ENCODE results near the gene PRDM15.

The PRDM15 gene

GRCh38 chr21:41876396-41876795 is 2.7 kb downstream of the PRDM15 start:
- peaks cover 26% of the 10 kb centered on the region for H3K4me1 ChIP-seq (ENCODE audit: low read length)
- H3K9ac ChIP-seq (ENCODE audit: low read length) = no peak overlapping the region
- no peak overlapping the region for H3K27ac ChIP-seq (ENCODE audit: low read length)
- no peak overlapping the region for H3K4me2 ChIP-seq (ENCODE audit: low read length)
- TF ChIP-seq CTCF (IDR thresholded peaks at IDR 0.05; ENCODE audit: low read depth, low read length) (no peak), EZH2phosphoT487 (IDR thresholded peaks at IDR 0.05; ENCODE audit: low read depth) (no peak)
- H3K4me3 ChIP-seq (ENCODE audit: low read length) = no peak overlapping the region
- H3K79me2 ChIP-seq (ENCODE audit: low read length) = peaks cover 41% of the 10 kb centered on the region
- no peak overlapping the region for H2AFZ ChIP-seq (ENCODE audit: low read depth, low read length)
- H4K20me1 ChIP-seq (ENCODE audit: insufficient read depth, low read length) = 0 out of 2 replicates have a peak, but pooled peaks cover 2% of the 10 kb centered on the region
- H3K36me3 ChIP-seq (replicated peaks; ENCODE audit: low read depth, low read length) = no peaks in the 10 kb centered on the region
- H3K9me3 ChIP-seq (ENCODE audit: insufficient read depth, low read length) = no peaks in the 10 kb centered on the region
- H3K27me3 ChIP-seq (ENCODE audit: low read depth, low read length) = no peaks in the 10 kb centered on the region

- H3K27me3 ChIP-seq (ENCODE audit: low read depth, low read length) = no peaks in the 10 kb centered on the region
- H3K36me3 ChIP-seq (replicated peaks; ENCODE audit: low read depth, low read length) = no peaks in the 10 kb centered on the region
- no peak overlapping the region for H2AFZ ChIP-seq (ENCODE audit: low read depth, low read length)
- 0 out of 2 replicates have a peak, but pooled peaks cover 2% of the 10 kb centered on the region for H4K20me1 ChIP-seq (ENCODE audit: insufficient read depth, low read length)
- H3K27ac ChIP-seq (ENCODE audit: low read length) = no peak overlapping the region
- no peak overlapping the region for H3K4me2 ChIP-seq (ENCODE audit: low read length)
- no peak overlapping the region for H3K4me3 ChIP-seq (ENCODE audit: low read length)
- no peak for TF ChIP-seq EZH2phosphoT487 (IDR thresholded peaks at IDR 0.05; ENCODE audit: low read depth)
- no peak for TF ChIP-seq CTCF (IDR thresholded peaks at IDR 0.05; ENCODE audit: low read depth, low read length)
- H3K9me3 ChIP-seq (ENCODE audit: insufficient read depth, low read length) = no peaks in the 10 kb centered on the region
- peaks cover 26% of the 10 kb centered on the region for H3K4me1 ChIP-seq (ENCODE audit: low read length)
- peaks cover 41% of the 10 kb centered on the region for H3K79me2 ChIP-seq (ENCODE audit: low read length)
- no peak overlapping the region for H3K9ac ChIP-seq (ENCODE audit: low read length)
Observed at GRCh38 chr21:41875086-41875485, 4.1 kb downstream of the PRDM15 start.

DNA sequence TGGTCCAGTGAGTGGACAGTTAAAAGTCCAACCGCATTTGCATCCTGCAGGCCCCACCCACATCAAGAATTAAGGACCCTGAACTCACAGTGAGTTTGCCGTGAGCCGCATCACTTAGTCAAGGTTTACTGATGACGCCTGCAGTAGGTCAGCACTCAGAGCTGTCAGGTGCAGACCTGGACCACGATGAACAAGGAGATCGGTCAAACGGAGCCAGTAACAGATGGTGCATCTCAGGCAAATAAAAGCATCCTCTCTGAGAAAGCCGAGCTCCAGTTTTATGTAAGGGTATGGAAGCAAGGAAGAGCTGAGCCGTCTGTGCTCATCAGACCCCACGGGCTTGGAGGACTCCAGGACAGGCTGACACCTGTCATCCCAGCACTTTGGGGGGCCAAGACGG is 4.5 kb downstream of the PRDM15 start:
- Histone ChIP-seq H3K9ac (ENCODE audit: low read length) (no peak overlapping the region), H3K79me2 (ENCODE audit: low read length) (peaks cover 39% of the 10 kb centered on the region)

GRCh38 chr21:41873426-41873825 is 5.7 kb downstream of the PRDM15 start:
- H3K36me3 ChIP-seq (replicated peaks; ENCODE audit: low read depth, low read length) = no peaks in the 10 kb centered on the region
- 0 out of 2 replicates have a peak, but pooled peaks cover 2% of the 10 kb centered on the region for H4K20me1 ChIP-seq (ENCODE audit: insufficient read depth, low read length)
- H2AFZ ChIP-seq (ENCODE audit: low read depth, low read length) = no peak overlapping the region
- H3K79me2 ChIP-seq (ENCODE audit: low read length) = peaks cover 36% of the 10 kb centered on the region
- H3K9me3 ChIP-seq (ENCODE audit: insufficient read depth, low read length) = no peaks in the 10 kb centered on the region
- no peak overlapping the region for H3K4me2 ChIP-seq (ENCODE audit: low read length)
- no peak overlapping the region for H3K4me3 ChIP-seq (ENCODE audit: low read length)
- H3K4me1 ChIP-seq (ENCODE audit: low read length) = peaks cover 39% of the 10 kb centered on the region
- H3K27ac ChIP-seq (ENCODE audit: low read length) = no peak overlapping the region
- no peak overlapping the region for H3K9ac ChIP-seq (ENCODE audit: low read length)
- H3K27me3 ChIP-seq (ENCODE audit: low read depth, low read length) = no peaks in the 10 kb centered on the region
- no peak for TF ChIP-seq CTCF (IDR thresholded peaks at IDR 0.05; ENCODE audit: low read depth, low read length)
- no peak for TF ChIP-seq EZH2phosphoT487 (IDR thresholded peaks at IDR 0.05; ENCODE audit: low read depth)

More for the DNA sequence above, 4.5 kb downstream of the PRDM15 start:
- no peak overlapping the region for H3K27ac ChIP-seq (ENCODE audit: low read length)
- no peak overlapping the region for H3K4me3 ChIP-seq (ENCODE audit: low read length)
- no peaks in the 10 kb centered on the region for H3K27me3 ChIP-seq (ENCODE audit: low read depth, low read length)
- no peak for TF ChIP-seq CTCF (IDR thresholded peaks at IDR 0.05; ENCODE audit: low read depth, low read length)
- TF ChIP-seq EZH2phosphoT487 (IDR thresholded peaks at IDR 0.05; ENCODE audit: low read depth) = no peak
- H2AFZ ChIP-seq (ENCODE audit: low read depth, low read length) = no peak overlapping the region
- peaks cover 28% of the 10 kb centered on the region for H3K4me1 ChIP-seq (ENCODE audit: low read length)
- no peaks in the 10 kb centered on the region for H3K9me3 ChIP-seq (ENCODE audit: insufficient read depth, low read length)
- 0 out of 2 replicates have a peak, but pooled peaks cover 2% of the 10 kb centered on the region for H4K20me1 ChIP-seq (ENCODE audit: insufficient read depth, low read length)
- H3K4me2 ChIP-seq (ENCODE audit: low read length) = no peak overlapping the region
- no peaks in the 10 kb centered on the region for H3K36me3 ChIP-seq (replicated peaks; ENCODE audit: low read depth, low read length)

Data from OCI-LY3 (cell line).